Hematopoietic multipotent progenitor cell treated with erythropoietin and hydrocortisone succinate and interleukin-3 and kit ligand, for 15 days (in vitro differentiated cells): ENCODE measurements around the gene SERPINE2.

Experiments
- DNase-seq: peaks from one replicate; pipeline ENCODE4 v3.0.0-alpha.2; 2015; ENCODE audit warnings: low spot score

Gene SERPINE2

GRCh38 chr2:223973606-223974005, 65.5 kb downstream of the SERPINE2 start:
- DNase-seq: no peak

DNA sequence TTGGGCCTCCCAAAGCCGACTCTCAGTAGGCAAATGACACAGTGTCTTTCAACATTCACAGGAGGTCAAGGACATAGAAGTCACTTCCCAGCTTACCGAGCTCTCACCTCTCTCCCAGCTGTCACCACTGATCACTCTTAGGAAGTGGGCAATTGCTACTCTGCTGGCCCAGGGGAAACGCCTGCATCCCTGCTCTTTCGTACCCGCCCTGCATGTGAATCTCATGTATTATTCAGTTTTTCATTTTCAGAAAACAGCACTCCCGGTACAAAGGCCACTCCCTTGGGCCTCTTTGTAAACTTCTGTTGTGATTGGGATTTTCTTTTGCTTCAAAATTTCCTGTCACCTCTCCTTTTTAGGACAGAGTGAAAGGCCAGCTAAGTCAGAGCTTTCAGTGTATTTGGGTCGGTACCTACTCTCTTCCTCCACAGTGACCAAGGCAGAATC, 66.4 kb downstream of the SERPINE2 start:
- DNase-seq: no peak

GRCh38 chr2:223971731-223972130, 67.4 kb downstream of the SERPINE2 start:
- no peak for DNase-seq

DNA sequence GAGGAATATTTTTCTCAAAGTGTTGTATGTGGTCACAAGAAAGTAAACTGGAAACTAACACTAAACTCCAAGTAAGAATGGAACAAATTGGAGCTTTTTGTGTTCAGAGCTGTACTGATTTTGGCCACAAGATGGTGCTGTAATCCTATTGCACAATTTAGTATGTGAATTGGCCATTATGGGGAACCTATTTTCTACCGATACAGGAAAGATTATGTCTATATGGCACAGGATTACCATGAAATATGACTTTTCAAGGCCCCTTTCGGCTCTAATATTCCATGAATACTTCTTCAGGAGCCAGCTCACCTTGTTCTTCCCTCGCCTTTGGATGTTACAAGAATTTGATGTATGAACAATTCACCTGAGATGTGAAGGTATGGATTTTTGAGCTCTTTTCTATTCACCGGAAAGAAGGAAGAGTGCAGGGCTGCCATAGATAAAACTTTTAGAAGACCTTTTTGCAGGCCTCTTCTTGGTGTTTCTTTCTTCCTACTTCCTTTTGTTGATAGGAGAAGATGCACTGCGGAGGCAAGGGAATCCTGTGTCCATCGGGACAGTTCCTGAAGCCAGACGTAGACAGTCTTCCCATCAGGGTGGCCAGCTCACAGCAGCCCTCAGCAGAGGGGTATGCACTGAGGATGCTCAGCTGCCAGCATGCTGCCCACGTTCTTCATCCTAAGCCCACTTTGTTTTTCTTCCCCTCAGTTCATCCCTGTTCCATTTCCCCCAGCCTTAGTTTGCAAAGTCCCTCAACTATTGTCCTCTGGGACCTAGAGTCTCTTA, 68.5 kb downstream of the SERPINE2 start:
- peak; percentile 77 for DNase-seq

GRCh38 chr2:223969856-223970255, 69.2 kb downstream of the SERPINE2 start:
- no peak for DNase-seq

GRCh38 chr2:223969315-223969714, 69.8 kb downstream of the SERPINE2 start:
- DNase-seq: no peak

GRCh38 chr2:223967981-223968380, 71.1 kb downstream of the SERPINE2 start:
- no peak for DNase-seq

DNA sequence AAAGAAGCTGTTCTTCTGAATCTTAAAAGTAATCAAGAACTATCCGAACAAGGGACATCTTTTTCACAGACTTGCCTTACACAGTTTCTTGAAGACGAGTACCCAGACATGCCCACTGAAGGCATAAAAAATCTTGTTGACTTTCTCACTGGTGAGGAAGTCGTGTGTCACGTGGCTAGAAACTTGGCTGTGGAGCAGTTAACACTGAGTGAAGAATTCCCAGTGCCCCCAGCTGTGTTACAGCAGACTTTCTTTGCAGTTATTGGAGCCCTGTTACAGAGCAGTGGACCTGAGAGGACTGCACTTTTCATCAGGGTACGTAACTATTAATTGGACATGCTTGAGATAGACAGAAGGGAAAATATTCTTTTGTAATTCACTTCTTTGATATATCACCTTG, 79.4 kb downstream of the SERPINE2 start:
- DNase-seq: no peak

DNA sequence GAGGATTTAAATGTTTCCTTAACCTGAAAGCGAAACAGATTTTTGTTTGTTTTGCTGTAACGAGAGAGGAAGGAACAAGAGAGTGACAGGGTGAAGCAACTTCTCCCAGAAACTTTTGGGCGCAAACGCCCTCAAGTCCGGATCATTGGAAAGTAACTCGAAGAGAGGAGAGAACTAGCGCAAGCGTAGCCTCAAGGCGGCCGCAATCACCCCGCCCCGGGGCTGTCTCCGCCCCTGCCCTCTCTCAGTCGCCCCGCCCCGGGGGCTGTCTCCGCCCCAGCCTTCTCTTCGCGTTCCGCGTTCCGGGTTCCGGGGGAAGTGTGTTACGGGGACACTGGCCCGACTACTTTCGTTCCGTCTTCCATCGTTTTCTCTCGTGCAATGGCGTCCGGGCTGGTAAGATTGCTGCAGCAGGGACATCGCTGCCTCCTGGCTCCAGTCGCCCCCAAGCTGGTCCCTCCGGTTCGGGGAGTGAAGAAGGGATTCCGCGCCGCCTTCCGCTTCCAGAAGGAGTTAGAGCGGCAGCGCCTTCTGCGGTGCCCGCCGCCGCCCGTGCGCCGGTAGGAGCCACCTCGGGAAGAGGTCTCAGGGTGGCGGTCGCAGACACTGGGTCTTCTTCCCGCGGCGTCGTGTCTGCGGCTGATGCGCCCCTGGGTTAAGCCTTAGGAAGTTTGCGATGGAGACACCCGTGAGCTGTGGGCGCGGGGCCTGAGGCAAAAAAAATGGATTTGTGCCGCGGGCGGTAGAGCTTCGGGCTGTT, 81.8 kb downstream of the SERPINE2 start, which contains the start of gene MRPL44:
TSS of gene MRPL44 (plus strand) at position 372 of the 760 bp plus-strand sequence. CDS start at position 382, 10 bp downstream.
- peak; percentile 96 for DNase-seq

DNA sequence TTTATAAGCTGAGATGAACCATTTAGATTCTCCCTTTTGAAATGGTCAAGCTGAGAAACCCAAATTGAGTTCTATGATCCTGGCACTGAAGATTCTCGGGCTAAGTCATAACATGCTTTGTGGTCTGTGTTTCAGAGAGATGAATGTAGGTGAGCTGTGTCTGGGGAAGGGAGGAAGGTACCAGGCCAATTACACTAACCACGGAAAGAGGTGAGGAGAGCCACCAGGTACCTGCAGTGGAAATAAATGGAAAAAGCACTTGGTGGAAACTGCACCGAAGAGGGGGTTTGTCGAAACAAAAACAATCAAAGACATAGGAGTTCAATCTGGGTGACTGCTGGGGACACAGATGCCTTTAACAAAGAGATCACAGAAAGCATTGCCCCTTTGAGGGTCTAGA, 82.8 kb downstream of the SERPINE2 start:
- no peak for DNase-seq

- DNase-seq: no peak
These were observed 84.7 kb downstream of the SERPINE2 start for GRCh38 chr2:223954401-223954800.

GRCh38 chr2:223952280-223952968, 86.7 kb downstream of the SERPINE2 start:
- DNase-seq: no peak

GRCh38 chr2:223950448-223951347, 88.4 kb downstream of the SERPINE2 start:
- no peak for DNase-seq

GRCh38 chr2:223949241-223949840, 89.7 kb downstream of the SERPINE2 start:
- no peak for DNase-seq

GRCh38 chr2:223947711-223948205, 91.3 kb downstream of the SERPINE2 start:
- no peak for DNase-seq

- no peak for DNase-seq
These were observed 93.3 kb downstream of the SERPINE2 start for GRCh38 chr2:223945755-223946154.

GRCh38 chr2:223944703-223945531, 94.2 kb downstream of the SERPINE2 start, which contains the start of gene WDFY1:
Gene WDFY1, minus strand, starts transcription at chr2:223945335. Its CDS starts 51 bp downstream, at chr2:223945284.
- peak; percentile 81 for DNase-seq

- no peak for DNase-seq
These were observed 94.9 kb downstream of the SERPINE2 start for GRCh38 chr2:223944166-223944702.

DNA sequence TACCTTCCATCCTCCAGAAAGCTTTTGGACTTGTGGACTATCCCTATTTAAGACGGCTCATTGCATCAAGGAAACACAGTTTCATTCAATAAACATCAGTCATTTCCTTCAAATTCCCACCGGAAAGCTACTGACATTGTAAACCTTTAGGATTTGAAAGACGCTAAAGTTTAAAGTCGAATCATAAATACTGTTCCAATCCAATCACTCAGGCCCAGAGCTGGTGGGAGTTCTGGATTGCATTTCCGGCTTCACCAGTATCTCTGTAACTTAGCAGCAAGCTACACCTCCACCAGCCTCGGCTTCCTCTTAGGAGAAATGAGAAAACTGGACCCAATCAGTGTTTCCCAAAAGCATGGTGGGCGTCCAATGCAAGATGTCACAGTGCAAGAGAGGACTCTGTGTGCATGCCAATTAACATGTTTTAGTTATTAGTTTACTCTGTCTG, 95.5 kb downstream of the SERPINE2 start:
- no peak for DNase-seq
